GM18505 (cell line): ENCODE results near the gene SSNA1.

ENCODE experiments used
- ATAC-seq: cut with Tn5 transposase; IDR thresholded peaks from one replicate; pipeline ENCODE4 v1.9.1; 2021; ENCODE audit not compliant: unreplicated experiment
- POLR2A ChIP-seq: IDR thresholded peaks from 4 replicates; pipeline ENCODE4 v1.6.1; 2011; ENCODE audit warnings: borderline replicate concordance; ENCODE audit not compliant: insufficient read depth, insufficient read length; ENCODE audit errors: extremely low read depth

The SSNA1 gene

GRCh38 chr9:137224830-137225694 lies 36.6 kb downstream of the SSNA1 start, which contains the start of gene CYSRT1:
CYSRT1 (plus strand) TSS chr9:137225174; CDS start chr9:137225622, 448 bp downstream.
- no peak for ATAC-seq
- TF ChIP-seq POLR2A, result no peak

GRCh38 chr9:137225699-137226331 lies 37.3 kb downstream of the SSNA1 start:
- ATAC-seq, result no peak

GRCh38 chr9:137226338-137227053 lies 38.0 kb downstream of the SSNA1 start:
- no peak for TF ChIP-seq POLR2A
- ATAC-seq, result no peak

More at GRCh38 chr9:137225699-137226331, 37.3 kb downstream of the SSNA1 start:
- TF ChIP-seq POLR2A, result no peak

GRCh38 chr9:137227054-137227852 lies 38.8 kb downstream of the SSNA1 start, which contains the start of gene RNF224:
RNF224 (plus strand) TSS chr9:137227502; CDS start chr9:137228336, 834 bp downstream.
- no peak for TF ChIP-seq POLR2A
- ATAC-seq, result no peak

- ATAC-seq, result no peak
Measured at GRCh38 chr9:137227853-137228505, 39.5 kb downstream of the SSNA1 start.

GRCh38 chr9:137228506-137228967 lies 40.1 kb downstream of the SSNA1 start:
- ATAC-seq, result no peak
- TF ChIP-seq POLR2A, result no peak

More at GRCh38 chr9:137227853-137228505, 39.5 kb downstream of the SSNA1 start:
- no peak for TF ChIP-seq POLR2A

- no peak for ATAC-seq
- TF ChIP-seq POLR2A, result no peak
Measured at GRCh38 chr9:137228968-137229896, 40.8 kb downstream of the SSNA1 start.

GRCh38 chr9:137229903-137230704 lies 41.6 kb downstream of the SSNA1 start:
- no peak for ATAC-seq
- no peak for TF ChIP-seq POLR2A

- no peak for TF ChIP-seq POLR2A
- no peak for ATAC-seq
Measured at GRCh38 chr9:137230705-137231371, 42.4 kb downstream of the SSNA1 start, which contains the start of gene SLC34A3. SLC34A3 (plus strand) TSS chr9:137230901; CDS start chr9:137231703, 802 bp downstream.

- no peak for ATAC-seq
- TF ChIP-seq POLR2A, result no peak
Measured at GRCh38 chr9:137231372-137232039, 43.0 kb downstream of the SSNA1 start.

GRCh38 chr9:137232101-137232500 lies 43.6 kb downstream of the SSNA1 start:
- no peak for ATAC-seq
- TF ChIP-seq POLR2A, result no peak
